Omental fat pad (tissue), 4 donors: ENCODE data around the gene SLC37A1. TPM values are rescaled to one million over a fixed set of nuclear protein-coding genes. Genes with fewer than 3 reads are reported as not detected.

ENCODE experiments used
- ATAC-seq: fragments of 150-250 bp; one replicate; pipeline ENCODE4 v1.9.1; 2016; ENCODE audit warnings: mild to moderate bottlenecking, moderate library complexity; ENCODE audit not compliant: low FRiP score
- DNase-seq: peaks from one replicate; pipeline ENCODE4 v3.0.0-alpha.2; 2019; ENCODE audit warnings: low spot score
- CTCF ChIP-seq, 3 donors: fragments of 450-650 bp; IDR thresholded peaks; one replicate each; pipeline ENCODE4 v1.5.1; 2016 to 2017; ENCODE audit warnings: antibody characterized with exemption in 3 of 3, mild to moderate bottlenecking in 3 of 3, moderate library complexity in 2 of 3
- total RNA-seq, 4 donors: library from RNA; depleted of rRNA; stranded (reverse); fragments of >200 nt; gene quantifications; one replicate each; pipeline ENCODE4 v1.1.0, GENCODE V29; 2016

Gene SLC37A1
- total RNA-seq, 4 donors from 2014 or later: 4.6 to 11.0 (median 6.0) TPM

- ATAC-seq (no peak), DNase-seq (no peak)
- no peak for TF ChIP-seq CTCF (IDR thresholded peaks at IDR 0.05)
Observed at GRCh38 chr21:42474043-42474831, 39.4 kb upstream of the SLC37A1 start.

GRCh38 chr21:42475036-42475435, 38.6 kb upstream of the SLC37A1 start:
- ATAC-seq: no peak
- TF ChIP-seq CTCF (IDR thresholded peaks at IDR 0.05): no peak
- DNase-seq: no peak

- TF ChIP-seq CTCF (IDR thresholded peaks at IDR 0.05): no peak
- no peak for DNase-seq
- no peak for ATAC-seq
Observed at GRCh38 chr21:42475526-42476387, 37.9 kb upstream of the SLC37A1 start.

GRCh38 chr21:42476388-42477331, 37.0 kb upstream of the SLC37A1 start:
- TF ChIP-seq CTCF (IDR thresholded peaks at IDR 0.05): no peak
- DNase-seq (no peak), ATAC-seq (no peak)

GRCh38 chr21:42478504-42478903, 35.1 kb upstream of the SLC37A1 start:
- TF ChIP-seq CTCF (IDR thresholded peaks at IDR 0.05): no peak
- DNase-seq (no peak), ATAC-seq (no peak)

- no peak for DNase-seq
- ATAC-seq: no peak
- no peak for TF ChIP-seq CTCF (IDR thresholded peaks at IDR 0.05)
Observed at GRCh38 chr21:42479582-42479981, 34.1 kb upstream of the SLC37A1 start.
